ENCODE measurements around the gene PPP3CB.

The PPP3CB gene

GRCh38 chr10:73480158-73480557 is 15.7 kb downstream of the PPP3CB start:
- TF ChIP-seq CTCF (IDR thresholded peaks at IDR 0.05): no peak

- no peak for TF ChIP-seq CTCF (IDR thresholded peaks at IDR 0.05)
Measured at GRCh38 chr10:73478636-73479035, 17.2 kb downstream of the PPP3CB start.

- no peak for TF ChIP-seq CTCF (IDR thresholded peaks at IDR 0.05)
Measured at GRCh38 chr10:73471226-73471625, 24.6 kb downstream of the PPP3CB start.

- no peak for TF ChIP-seq CTCF (IDR thresholded peaks at IDR 0.05)
Measured at GRCh38 chr10:73469579-73469978, 26.2 kb downstream of the PPP3CB start.

- no peak for TF ChIP-seq CTCF (IDR thresholded peaks at IDR 0.05)
Measured at GRCh38 chr10:73467206-73467605, 28.6 kb downstream of the PPP3CB start.

- no peak for TF ChIP-seq CTCF (IDR thresholded peaks at IDR 0.05)
Measured at GRCh38 chr10:73465978-73466726, 29.7 kb downstream of the PPP3CB start.

- no peak for TF ChIP-seq CTCF (IDR thresholded peaks at IDR 0.05)
Measured at GRCh38 chr10:73460897-73461296, 34.9 kb downstream of the PPP3CB start.
